HepG2 (cell line): Measurements from ENCODE around the gene TTC17. TPM values are rescaled to one million over a fixed set of nuclear protein-coding genes. Genes with fewer than 3 reads are reported as not detected.

ENCODE experiments used
- ATAC-seq: fragments of 200-7000 bp; cut with Tn5 transposase; 3 replicates; pipeline ENCODE4 v1.9.1; 2020; ENCODE audit warnings: mild to moderate bottlenecking, moderate library complexity
- BruUV-seq: library from RNA; stranded (reverse); fragments of 400-500 nt; replicated peaks from 2 replicates; lab custom pipeline; 2021; lab: Mats Ljungman, UMichigan
- CTCF ChIA-PET: fragments of 300-600 bp; formaldehyde crosslinking; extraction: SDS; loops from one replicate; lab custom pipeline; 2021; ENCODE audit warnings: low total read pairs, inconsistent platforms, low intra/inter-chr PET ratio; lab: Yijun Ruan, JAX
- POLR2A ChIA-PET: fragments of 350-600 bp; sonication (Branson Sonifier 250); formaldehyde crosslinking; loops from one replicate; lab custom pipeline; 2020; ENCODE audit warnings: antibody characterized with exemption, inconsistent platforms; lab: Yijun Ruan, JAX
- DNase-seq: peaks from one replicate; pipeline ENCODE4 v3.0.0-alpha.2; 2015; ENCODE audit warnings: low spot score
- FAIRE-seq: peaks from 3 replicates; lab custom pipeline; 2011; peaks lifted over from hg19 to GRCh38; lab: Jason Lieb, UNC
- H2AFZ ChIP-seq: one replicate; pipeline ENCODE4 v1.6.1; 2011; ENCODE audit warnings: low read length, inconsistent platforms
- H3K27ac ChIP-seq: fragments of 300-600 bp; 3 replicates; pipeline ENCODE4 v1.8.0; 2011; ENCODE audit warnings: mixed run types, mild to moderate bottlenecking, mixed read lengths, low read length, inconsistent platforms; ENCODE audit not compliant: insufficient read depth; ENCODE audit errors: extremely low read length
- H3K27me3 ChIP-seq, 2 experiments: fragments of 200-600 bp in 1 of 2; 2 replicates in 1 of 2; 3 replicates in 1 of 2; pipeline versions ENCODE4 v1.6.0 to v1.8.0; 2011; ENCODE audit warnings: low read length in 2 of 2, mild to moderate bottlenecking in 2 of 2, moderate library complexity in 2 of 2, inconsistent platforms in 1 of 2; ENCODE audit not compliant: insufficient read depth in 2 of 2, control insufficient read depth in 1 of 2
- H3K36me3 ChIP-seq, 2 experiments: fragments of 200-600 bp in 1 of 2; replicated peaks in 1 of 2; 2 replicates in 1 of 2; 3 replicates in 1 of 2; pipeline versions ENCODE4 v1.5.1 to v1.8.0; 2011; ENCODE audit warnings: low read length in 2 of 2, inconsistent platforms in 1 of 2; ENCODE audit not compliant: insufficient read depth in 2 of 2, control insufficient read depth in 1 of 2
- H3K4me1 ChIP-seq: 2 replicates; pipeline ENCODE4 v1.5.1; 2012; ENCODE audit warnings: low read length, inconsistent platforms; ENCODE audit not compliant: insufficient read depth
- H3K4me2 ChIP-seq: 2 replicates; pipeline ENCODE4 v1.6.0; 2011; ENCODE audit warnings: low read depth, low read length, inconsistent platforms
- H3K4me3 ChIP-seq, 3 experiments: fragments of 200-600 bp in 1 of 3; sonication (generic), shearing (Covaris generic) in 1 of 3; replicated peaks in 1 of 3; 2 replicates each; pipeline ENCODE4 v1.5.1; 2011 to 2016; ENCODE audit warnings: low read length in 3 of 3, inconsistent platforms in 2 of 3, low read depth in 2 of 3, mild to moderate bottlenecking in 2 of 3, control low read depth in 1 of 3, mixed read lengths in 1 of 3; ENCODE audit not compliant: insufficient read depth in 1 of 3
- H3K79me2 ChIP-seq: one replicate; pipeline ENCODE4 v1.6.1; 2011; ENCODE audit warnings: low read length, inconsistent platforms; ENCODE audit not compliant: insufficient read depth
- H3K9ac ChIP-seq: 2 replicates; pipeline ENCODE4 v1.6.0; 2011; ENCODE audit warnings: mild to moderate bottlenecking, low read depth, low read length, inconsistent platforms; ENCODE audit not compliant: insufficient read depth
- H3K9me3 ChIP-seq: 2 replicates; pipeline ENCODE4 v1.5.1; 2012; ENCODE audit warnings: mild to moderate bottlenecking, low read length
- H4K20me1 ChIP-seq: 2 replicates; pipeline ENCODE4 v1.6.0; 2011; ENCODE audit warnings: inconsistent platforms, mild to moderate bottlenecking, low read length, moderate library complexity; ENCODE audit not compliant: insufficient read depth
- ATAD3A ChIP-seq: sonication (generic); formaldehyde crosslinking; IDR thresholded peaks from 2 replicates; pipeline ENCODE4 v1.4.0; 2020; ENCODE audit warnings: missing genetic modification reagents
- CEBPB ChIP-seq: IDR thresholded peaks from 2 replicates; pipeline ENCODE4 v1.6.1; 2011; ENCODE audit warnings: low read depth, low read length, improper control_type of control experiment, borderline replicate concordance
- FOXM1 ChIP-seq: sonication (generic); formaldehyde crosslinking; IDR thresholded peaks from 2 replicates; pipeline ENCODE4 v1.5.0; 2020; ENCODE audit warnings: missing genetic modification reagents
- GABPB1 ChIP-seq: IDR thresholded peaks from 2 replicates; pipeline ENCODE4 v1.6.1; 2016; ENCODE audit warnings: mild to moderate bottlenecking, missing genetic modification reagents, moderate library complexity, missing compliant biosample characterization
- HMG20A ChIP-seq: IDR thresholded peaks from 2 replicates; pipeline ENCODE4 v1.6.1; 2016; ENCODE audit warnings: borderline replicate concordance
- NFE2L2 ChIP-seq: fragments of 150-350 bp; IDR thresholded peaks from 2 replicates; pipeline ENCODE4 v1.6.1; 2014; ENCODE audit warnings: low read length
- RCOR2 ChIP-seq: IDR thresholded peaks from 2 replicates; pipeline ENCODE4 v1.6.1; 2016; ENCODE audit warnings: missing biosample characterization, missing genetic modification reagents
- TBP ChIP-seq: sonication (generic); formaldehyde crosslinking; IDR thresholded peaks from 2 replicates; pipeline ENCODE4 v1.5.0; 2020; ENCODE audit warnings: missing genetic modification reagents
- TRAFD1 ChIP-seq: sonication (generic); formaldehyde crosslinking; IDR thresholded peaks from 2 replicates; pipeline ENCODE4 v1.5.1; 2020; ENCODE audit warnings: missing genetic modification reagents, mild to moderate bottlenecking, borderline replicate concordance
- ZNF12 ChIP-seq: sonication (generic); formaldehyde crosslinking; IDR thresholded peaks from 2 replicates; pipeline ENCODE4 v1.5.0; 2020; ENCODE audit warnings: missing genetic modification reagents
- ZNF652 ChIP-seq: IDR thresholded peaks from 2 replicates; pipeline ENCODE4 v1.6.1; 2016; ENCODE audit warnings: low read depth, borderline replicate concordance
- WGBS: methylation state at CpG from one replicate; pipeline ENCODE4 v1.1.6; 2017; ENCODE audit warnings: low lambda C conversion rate; 5-methylcytosine and 5-hydroxymethylcytosine counted together
- in situ Hi-C: cut with HindIII; loops from 2 replicates; pipeline ENCODE4 v1.10.0; 2017; ENCODE audit warnings: low pct_unique_long_range_greater_than_20kb; ENCODE audit not compliant: extremely low pct_ligation_motif_present
- intact Hi-C: fragments of 100-400 bp; cut with micrococcal nuclease; formaldehyde crosslinking; loops from one replicate; pipeline ENCODE4 v1.10.0; 2022; ENCODE audit not compliant: unreplicated experiment
- polyA plus RNA-seq, 8 experiments: library from polyadenylated mRNA; depleted of rRNA in 3 of 8; stranded (reverse) in 7 of 8; unstranded in 1 of 8; fragments of >200 nt; fragmentation: Illumina TruSeq in 4 of 8; extraction: Trizol in 4 of 8; gene quantifications; 2 replicates each; pipeline versions ENCODE4 v1.2.1 to v1.2.3, GENCODE V29; 2011 to 2016; ENCODE audit warnings: low read depth in 4 of 8, missing spikeins in 1 of 8, mixed read lengths in 1 of 8; ENCODE audit not compliant: insufficient read depth in 1 of 8
- total RNA-seq, 5 experiments: library from RNA; depleted of rRNA; stranded (reverse); fragments of >200 nt; fragmentation: Illumina TruSeq; extraction: Trizol; gene quantifications; 2 replicates each; pipeline ENCODE4 v1.2.3, GENCODE V29; 2016; ENCODE audit warnings: low read depth in 1 of 5
- TF ChIP-seq, protein P1 (sequence below): IDR thresholded peaks from 2 replicates; pipeline ENCODE4 v1.6.1; 2016; ENCODE audit warnings: low read depth, borderline replicate concordance

Gene TTC17
- total and polyA plus RNA-seq, 2 of the 13 experiments (the other 11 are each of a cell fraction or from before 2014, with no cell fraction given) = 55.9 to 99.7 TPM

- no peak overlapping the region for H2AFZ ChIP-seq
- no peak for ATAC-seq
- no peak overlapping the region for H3K27ac ChIP-seq
- no peak overlapping the region for H3K4me3 ChIP-seq
- POLR2A ChIA-PET = no interaction called here
- H3K9me3 ChIP-seq = no peaks in the 10 kb centered on the region
- BruUV-seq = no TSS peak
- H3K79me2 ChIP-seq = no peaks in the 10 kb centered on the region
- TF ChIP-seq FOXM1 (CRISPR knock-in tag) (no peak), ZNF12 (no peak), ATAD3A (CRISPR knock-in tag) (no peak), RCOR2 (CRISPR knock-in tag) (no peak), NFE2L2 (peak; percentile 41; the same call in 1 of the 2 replicates), TBP (CRISPR knock-in tag) (no peak), ZNF652 (no peak), CEBPB (peak; percentile 56; the same call in 1 of the 2 replicates), GABPB1 (CRISPR knock-in tag) (no peak), TRAFD1 (CRISPR knock-in tag) (no peak), HMG20A (CRISPR knock-in tag) (no peak)
- TF ChIP-seq, protein P1, sequence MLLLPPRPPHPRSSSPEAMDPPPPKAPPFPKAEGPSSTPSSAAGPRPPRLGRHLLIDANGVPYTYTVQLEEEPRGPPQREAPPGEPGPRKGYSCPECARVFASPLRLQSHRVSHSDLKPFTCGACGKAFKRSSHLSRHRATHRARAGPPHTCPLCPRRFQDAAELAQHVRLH (CRISPR knock-in tag) = no peak
- intact Hi-C loops (no loop called here), in situ Hi-C loops (no loop called here)
- no peak overlapping the region for H3K9ac ChIP-seq
- no peak for DNase-seq
- FAIRE-seq = no peak
- 96% methylated on average over 8 of the region's 8 CpGs for WGBS
- peaks cover 8% of the 10 kb centered on the region for H3K4me1 ChIP-seq
- CTCF ChIA-PET = no interaction called here
- H4K20me1 ChIP-seq = no peaks in the 10 kb centered on the region
- peaks cover 7 to 44% of the 10 kb centered on the region in 2 experiments; a peak in 4 of 5 replicates for H3K36me3 ChIP-seq
- H3K4me2 ChIP-seq = no peak overlapping the region
- no peaks in the 10 kb centered on the region for H3K27me3 ChIP-seq
These were observed 44.9 kb downstream of the TTC17 start for GRCh38 chr11:43403357-43404231.
